HepG2 (cell line): ENCODE data around the gene RHEBL1. TPM values are rescaled to one million over a fixed set of nuclear protein-coding genes. Genes with fewer than 3 reads are reported as not detected.

ENCODE experiments used
- ATF2 ChIP-seq: sonication (generic); formaldehyde crosslinking; IDR thresholded peaks from 2 replicates; pipeline ENCODE4 v1.4.0; 2020; ENCODE audit warnings: missing genetic modification reagents
- ATF3 ChIP-seq: sonication (generic); formaldehyde crosslinking; IDR thresholded peaks from 2 replicates; pipeline ENCODE4 v1.4.0; 2020; ENCODE audit warnings: missing genetic modification reagents
- CBX5 ChIP-seq: sonication (generic); formaldehyde crosslinking; IDR thresholded peaks from 2 replicates; pipeline ENCODE4 v1.4.0; 2020; ENCODE audit warnings: missing genetic modification reagents, borderline replicate concordance
- CREB1 ChIP-seq, 2 experiments: fragments of 450-650 bp in 1 of 2; IDR thresholded peaks; 2 replicates each; pipeline ENCODE4 v1.6.1; 2016 to 2017; ENCODE audit warnings: control low read depth in 1 of 2, mild to moderate bottlenecking in 1 of 2, missing compliant biosample characterization in 1 of 2, missing genetic modification characterization in 1 of 2
- GMEB1 ChIP-seq: sonication (generic); formaldehyde crosslinking; IDR thresholded peaks from 2 replicates; pipeline ENCODE4 v1.5.1; 2020; ENCODE audit warnings: missing genetic modification reagents, mild to moderate bottlenecking, borderline replicate concordance
- NFE2 ChIP-seq: sonication (generic); formaldehyde crosslinking; IDR thresholded peaks from 2 replicates; pipeline ENCODE4 v1.4.0; 2020; ENCODE audit warnings: missing genetic modification reagents
- SALL2 ChIP-seq: sonication (generic); formaldehyde crosslinking; IDR thresholded peaks from 2 replicates; pipeline ENCODE4 v1.8.1; 2023; ENCODE audit warnings: mild to moderate bottlenecking, missing genetic modification reagents, inconsistent platforms
- SMC3 ChIP-seq: IDR thresholded peaks from 2 replicates; pipeline ENCODE4 v1.6.1; 2011; ENCODE audit warnings: low read length, improper control_type of control experiment
- SP2 ChIP-seq: sonication (generic); formaldehyde crosslinking; IDR thresholded peaks from 2 replicates; pipeline ENCODE4 v1.5.1; 2020; ENCODE audit warnings: mild to moderate bottlenecking, missing genetic modification reagents
- SUZ12 ChIP-seq: fragments of 150-350 bp; IDR thresholded peaks from 2 replicates; pipeline ENCODE4 v1.6.1; 2014; ENCODE audit warnings: low read depth, low read length
- TFAP4 ChIP-seq: sonication (generic); IDR thresholded peaks from 2 replicates; pipeline ENCODE4 v1.6.1; 2016; ENCODE audit warnings: low read depth, borderline replicate concordance
- THYN1 ChIP-seq: sonication (generic); formaldehyde crosslinking; IDR thresholded peaks from 2 replicates; pipeline ENCODE4 v1.8.1; 2023; ENCODE audit warnings: low read depth, mild to moderate bottlenecking, moderate library complexity, missing genetic modification reagents, borderline replicate concordance
- ZBTB2 ChIP-seq: sonication (generic); formaldehyde crosslinking; IDR thresholded peaks from 2 replicates; pipeline ENCODE4 v1.8.0; 2022; ENCODE audit warnings: low read depth, missing genetic modification reagents
- ZNF205 ChIP-seq: IDR thresholded peaks from 2 replicates; pipeline ENCODE4 v1.6.1; 2018; ENCODE audit warnings: missing biosample characterization, missing genetic modification reagents
- ZNF280B ChIP-seq: sonication (generic); formaldehyde crosslinking; IDR thresholded peaks from 2 replicates; pipeline ENCODE4 v1.5.0; 2020; ENCODE audit warnings: missing genetic modification reagents, mild to moderate bottlenecking, borderline replicate concordance
- ZNF326 ChIP-seq: sonication (generic); formaldehyde crosslinking; IDR thresholded peaks from 2 replicates; pipeline ENCODE4 v1.4.0; 2020; ENCODE audit warnings: missing genetic modification reagents, borderline replicate concordance
- ZNF607 ChIP-seq: sonication (generic); formaldehyde crosslinking; IDR thresholded peaks from 2 replicates; pipeline ENCODE4 v1.5.1; 2020; ENCODE audit warnings: missing genetic modification reagents, mild to moderate bottlenecking, borderline replicate concordance
- ZNF644 ChIP-seq: IDR thresholded peaks from 2 replicates; pipeline ENCODE4 v1.6.1; 2016; ENCODE audit warnings: low read depth
- ZNF773 ChIP-seq: sonication (generic); formaldehyde crosslinking; IDR thresholded peaks from 2 replicates; pipeline ENCODE4 v1.4.0; 2020; ENCODE audit warnings: missing genetic modification reagents, borderline replicate concordance
- ZNF839 ChIP-seq: sonication (generic); formaldehyde crosslinking; IDR thresholded peaks from 2 replicates; pipeline ENCODE4 v1.4.0; 2020; ENCODE audit warnings: missing genetic modification reagents, mild to moderate bottlenecking, borderline replicate concordance
- polyA plus RNA-seq, 8 experiments: library from polyadenylated mRNA; depleted of rRNA in 3 of 8; stranded (reverse) in 7 of 8; unstranded in 1 of 8; fragments of >200 nt; fragmentation: Illumina TruSeq in 4 of 8; extraction: Trizol in 4 of 8; gene quantifications; 2 replicates each; pipeline versions ENCODE4 v1.2.1 to v1.2.3, GENCODE V29; 2011 to 2016; ENCODE audit warnings: low read depth in 4 of 8, missing spikeins in 1 of 8, mixed read lengths in 1 of 8; ENCODE audit not compliant: insufficient read depth in 1 of 8
- total RNA-seq, 5 experiments: library from RNA; depleted of rRNA; stranded (reverse); fragments of >200 nt; fragmentation: Illumina TruSeq; extraction: Trizol; gene quantifications; 2 replicates each; pipeline ENCODE4 v1.2.3, GENCODE V29; 2016; ENCODE audit warnings: low read depth in 1 of 5

Gene RHEBL1
- total and polyA plus RNA-seq, 2 of the 13 experiments (the other 11 are each of a cell fraction or from before 2014, with no cell fraction given), result 1.4 to 2.5 TPM

- TF ChIP-seq ZNF644 (CRISPR knock-in tag) (no peak), CBX5 (peak; percentile 79), TFAP4 (peak; percentile 52), ZNF607 (peak; percentile 82; the same call in 1 of the 2 replicates), SP2 (CRISPR knock-in tag) (peak; percentile 70), ZNF280B (CRISPR knock-in tag) (peak; percentile 60; the same call in 1 of the 2 replicates), SALL2 (peak; percentile 63; the same call in 1 of the 2 replicates), ZNF839 (CRISPR knock-in tag) (peak; percentile 75; the same call in 1 of the 2 replicates), ZNF326 (CRISPR knock-in tag) (no peak), ZBTB2 (CRISPR knock-in tag) (peak; percentile 41; the same call in 1 of the 2 replicates), THYN1 (0 out of 2 replicates have a peak, but pooled peaks have one; percentile 10), ATF3 (CRISPR knock-in tag) (peak; percentile 53; the same call in 1 of the 2 replicates), ZNF773 (CRISPR knock-in tag) (no peak), SUZ12 (no peak), CREB1 (IDR thresholded peaks at IDR 0.05) (peak; percentile 89), CREB1 (CRISPR knock-in tag; IDR thresholded peaks at IDR 0.05) (peak; percentile 94), SMC3 (no peak), ZNF205 (CRISPR knock-in tag) (peak; percentile 50; the same call in 1 of the 2 replicates), GMEB1 (CRISPR knock-in tag) (peak; percentile 95), ATF2 (peak; percentile 76; the same call in 1 of the 2 replicates), NFE2 (peak; percentile 89)
These were observed 9.3 kb downstream of the RHEBL1 start, which contains the start of gene KMT2D (continued) for GRCh38 chr12:49060237-49061156.
